Kidney epithelial cell (primary cell): ENCODE results near the gene COL27A1. TPM values are rescaled to one million over a fixed set of nuclear protein-coding genes. Genes with fewer than 3 reads are reported as not detected.

Experiments
- DNase-seq: peaks from one replicate; pipeline ENCODE4 v3.0.0-alpha.2; 2010; ENCODE audit warnings: low read depth
- H3K27me3 ChIP-seq: 2 replicates; pipeline ENCODE4 v1.6.0; 2011; ENCODE audit warnings: low read length; ENCODE audit not compliant: control insufficient read depth, insufficient read depth
- H3K36me3 ChIP-seq: 2 replicates; pipeline ENCODE4 v1.5.1; 2011; ENCODE audit warnings: low read length; ENCODE audit not compliant: control insufficient read depth, insufficient read depth
- H3K4me3 ChIP-seq: 2 replicates; pipeline ENCODE4 v1.5.1; 2011; ENCODE audit warnings: low read depth, mild to moderate bottlenecking, control low read depth, low read length
- total RNA-seq: library from RNA; depleted of rRNA; stranded (reverse); fragments of >200 nt; gene quantifications from 2 replicates; pipeline ENCODE4 v1.2.3, GENCODE V29; 2015
- TF ChIP-seq, protein P1 (sequence below): IDR thresholded peaks from 2 replicates; pipeline ENCODE4 v1.5.1; 2011; ENCODE audit warnings: mild to moderate bottlenecking, moderate library complexity, low read length, control low read depth, inconsistent platforms; ENCODE audit not compliant: insufficient read depth, poor library complexity, severe bottlenecking

Gene COL27A1
- total RNA-seq, 1 donor from 2014 or later, result 8.4 TPM

DNA sequence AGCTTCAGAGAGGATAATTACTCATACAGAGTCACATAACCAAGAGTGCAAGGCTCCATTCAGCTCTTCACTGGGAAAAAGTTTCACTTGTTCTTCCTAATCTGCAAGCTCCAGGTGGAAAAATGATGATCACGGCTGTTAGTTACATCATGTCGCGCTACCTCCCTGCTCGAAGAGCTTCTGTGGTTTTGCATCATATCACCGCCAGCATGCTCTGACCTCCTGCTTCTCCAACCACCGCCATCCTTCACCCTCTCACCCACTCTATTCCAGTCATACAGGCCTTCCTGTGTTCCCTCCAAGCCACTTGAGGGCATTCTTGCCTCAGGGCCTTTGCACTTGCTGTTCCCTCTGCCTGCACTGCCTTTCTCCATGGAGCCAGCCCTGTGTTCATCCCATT is 47.1 kb downstream of the COL27A1 start:
- TF ChIP-seq, protein P1, sequence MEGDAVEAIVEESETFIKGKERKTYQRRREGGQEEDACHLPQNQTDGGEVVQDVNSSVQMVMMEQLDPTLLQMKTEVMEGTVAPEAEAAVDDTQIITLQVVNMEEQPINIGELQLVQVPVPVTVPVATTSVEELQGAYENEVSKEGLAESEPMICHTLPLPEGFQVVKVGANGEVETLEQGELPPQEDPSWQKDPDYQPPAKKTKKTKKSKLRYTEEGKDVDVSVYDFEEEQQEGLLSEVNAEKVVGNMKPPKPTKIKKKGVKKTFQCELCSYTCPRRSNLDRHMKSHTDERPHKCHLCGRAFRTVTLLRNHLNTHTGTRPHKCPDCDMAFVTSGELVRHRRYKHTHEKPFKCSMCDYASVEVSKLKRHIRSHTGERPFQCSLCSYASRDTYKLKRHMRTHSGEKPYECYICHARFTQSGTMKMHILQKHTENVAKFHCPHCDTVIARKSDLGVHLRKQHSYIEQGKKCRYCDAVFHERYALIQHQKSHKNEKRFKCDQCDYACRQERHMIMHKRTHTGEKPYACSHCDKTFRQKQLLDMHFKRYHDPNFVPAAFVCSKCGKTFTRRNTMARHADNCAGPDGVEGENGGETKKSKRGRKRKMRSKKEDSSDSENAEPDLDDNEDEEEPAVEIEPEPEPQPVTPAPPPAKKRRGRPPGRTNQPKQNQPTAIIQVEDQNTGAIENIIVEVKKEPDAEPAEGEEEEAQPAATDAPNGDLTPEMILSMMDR, result no peak
- Histone ChIP-seq H3K4me3 (no peak overlapping the region), H3K36me3 (peaks cover 2% of the 10 kb centered on the region), H3K27me3 (no peaks in the 10 kb centered on the region)
- DNase-seq, result no peak

DNA sequence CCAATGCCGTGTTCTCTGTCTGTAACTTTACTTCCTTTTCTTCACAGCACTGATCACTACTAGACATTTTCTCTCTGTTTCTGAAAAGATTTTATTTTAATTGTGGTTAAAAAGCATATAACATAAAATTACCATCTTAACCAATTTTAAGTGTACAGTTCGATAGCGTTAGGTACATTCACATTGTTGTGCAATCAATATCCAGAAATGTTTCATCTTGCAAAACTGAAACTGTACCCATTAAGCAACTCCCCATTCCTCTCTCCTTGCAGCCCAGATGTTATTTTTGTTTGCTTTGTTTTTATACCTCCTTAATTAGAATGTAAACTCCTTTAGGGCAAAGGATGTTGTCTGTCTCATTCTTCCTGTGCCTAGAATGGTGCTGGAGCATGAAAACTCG is 47.5 kb downstream of the COL27A1 start:
- TF ChIP-seq, protein P1, result no peak

DNA sequence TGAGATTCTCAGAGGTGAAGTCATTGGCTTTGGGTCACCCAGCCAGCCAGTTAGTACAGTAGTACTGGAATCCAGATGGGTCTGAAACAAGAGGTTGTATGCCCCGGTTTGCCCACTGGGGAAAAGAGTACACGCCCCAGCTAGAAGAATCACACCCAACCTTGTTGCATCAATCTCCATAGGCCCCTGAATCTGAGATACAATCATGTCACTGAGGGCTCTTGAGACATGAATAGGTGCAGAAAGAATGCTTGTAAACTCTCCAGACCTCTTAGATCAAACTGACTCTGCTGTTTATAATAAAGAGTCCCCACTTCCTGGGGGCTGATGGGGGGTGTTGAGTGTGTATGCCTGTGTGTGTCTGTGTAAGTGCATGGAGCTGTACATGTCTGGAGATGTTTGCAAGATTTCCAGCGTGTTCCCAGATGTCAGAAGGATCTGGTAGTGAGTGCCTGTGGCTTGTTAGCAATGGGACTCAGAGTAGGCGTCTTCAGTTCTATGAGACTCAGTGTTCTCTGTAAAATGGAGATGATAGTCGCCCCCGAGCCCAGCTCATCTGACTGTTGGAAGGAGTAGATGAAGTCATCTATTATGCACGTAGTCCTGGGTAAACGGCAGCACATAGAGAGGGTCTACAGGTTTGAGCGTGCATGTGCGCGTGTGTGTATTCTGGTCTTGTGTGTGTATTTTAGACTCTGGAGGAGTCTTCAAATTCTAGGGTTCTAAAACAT is 48.2 kb downstream of the COL27A1 start:
- H3K27me3 ChIP-seq, result no peaks in the 10 kb centered on the region
- H3K4me3 ChIP-seq, result no peak overlapping the region
- peaks cover 2% of the 10 kb centered on the region for H3K36me3 ChIP-seq
- TF ChIP-seq, protein P1, result no peak
- no peak for DNase-seq

More for the DNA sequence above, 47.5 kb downstream of the COL27A1 start:
- no peak for DNase-seq
- no peaks in the 10 kb centered on the region for H3K27me3 ChIP-seq
- H3K36me3 ChIP-seq, result peaks cover 2% of the 10 kb centered on the region
- no peak overlapping the region for H3K4me3 ChIP-seq

DNA sequence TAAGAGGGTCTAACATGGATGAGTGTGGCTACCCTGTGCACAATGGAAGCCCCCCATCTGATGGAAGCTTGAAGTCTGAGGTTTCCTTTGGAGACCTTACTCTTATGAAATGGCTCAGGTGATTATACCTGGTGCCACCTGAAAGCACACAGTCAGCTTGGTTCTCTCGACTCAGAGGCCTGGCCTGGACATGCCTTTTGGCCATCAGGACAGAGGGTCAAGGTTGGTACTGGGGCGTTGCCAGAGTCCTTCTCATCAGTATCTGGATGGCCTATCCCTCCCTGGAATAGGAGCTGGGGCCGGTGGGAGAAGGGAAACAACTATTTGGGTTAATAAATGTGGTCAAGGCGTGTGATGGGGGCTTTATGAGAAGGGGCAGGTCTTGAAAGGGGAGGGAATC is 48.9 kb downstream of the COL27A1 start:
- TF ChIP-seq, protein P1, result no peak
- Histone ChIP-seq H3K36me3 (peaks cover 2% of the 10 kb centered on the region), H3K27me3 (no peaks in the 10 kb centered on the region), H3K4me3 (no peak overlapping the region)
- no peak for DNase-seq

DNA sequence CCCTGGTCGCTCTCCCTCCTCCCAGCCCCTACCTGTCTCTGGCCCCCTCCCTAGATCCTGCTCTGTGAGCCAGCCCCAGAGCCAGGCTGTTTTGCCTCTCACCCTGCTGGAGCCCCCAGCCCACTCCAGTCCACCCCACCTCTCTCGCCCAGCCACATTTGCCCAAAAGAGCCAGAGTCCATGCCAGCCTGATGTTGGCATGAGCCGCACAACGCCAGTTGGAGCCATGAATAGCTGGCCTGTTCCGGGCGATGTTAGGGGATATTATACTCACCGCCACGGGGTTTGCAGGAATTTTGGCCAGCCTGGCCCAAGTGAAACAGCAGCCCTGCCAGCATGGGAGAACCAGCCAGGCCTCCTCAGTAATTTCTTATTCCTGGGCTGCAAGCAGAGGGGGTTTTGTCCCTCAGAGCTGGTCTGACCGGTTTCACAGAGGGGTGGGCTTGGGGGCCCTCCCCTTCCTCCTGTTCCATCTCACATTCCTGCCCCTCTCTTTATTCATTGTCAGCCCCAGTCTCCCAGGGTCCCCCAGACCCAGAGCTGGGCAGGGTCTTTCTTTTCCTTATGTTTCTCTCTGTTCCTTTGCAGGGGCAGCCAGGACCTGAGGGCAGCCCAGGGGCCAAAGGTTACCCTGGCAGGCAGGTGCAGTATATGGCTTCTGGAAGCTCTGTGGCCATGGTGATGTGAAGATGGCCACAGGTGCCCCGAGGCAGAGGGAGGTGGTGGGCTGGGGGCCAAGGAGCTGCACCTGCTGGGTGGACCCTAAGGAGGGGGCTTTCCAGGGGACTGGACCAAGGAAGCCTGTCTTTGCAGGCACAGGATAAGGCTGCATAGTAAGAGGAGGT is 50.1 kb downstream of the COL27A1 start:
- DNase-seq, result no peak
- H3K36me3 ChIP-seq, result peaks cover 2% of the 10 kb centered on the region
- no peaks in the 10 kb centered on the region for H3K27me3 ChIP-seq
- H3K4me3 ChIP-seq, result no peak overlapping the region
- TF ChIP-seq, protein P1, result no peak
